ENCODE results near the gene MAT2A.

GRCh38 chr2:85557130-85557529 is 18.2 kb downstream of the MAT2A start:
- TF ChIP-seq ZFP3 (CRISPR knock-in tag; IDR thresholded peaks at IDR 0.05), result no peak
- no peak for TF ChIP-seq ARNTL (CRISPR knock-in tag; IDR thresholded peaks at IDR 0.05; ENCODE audit: borderline replicate concordance, low read depth)
- TF ChIP-seq OSR1 (CRISPR knock-in tag; IDR thresholded peaks at IDR 0.05), result no peak
- TF ChIP-seq, protein P1, sequence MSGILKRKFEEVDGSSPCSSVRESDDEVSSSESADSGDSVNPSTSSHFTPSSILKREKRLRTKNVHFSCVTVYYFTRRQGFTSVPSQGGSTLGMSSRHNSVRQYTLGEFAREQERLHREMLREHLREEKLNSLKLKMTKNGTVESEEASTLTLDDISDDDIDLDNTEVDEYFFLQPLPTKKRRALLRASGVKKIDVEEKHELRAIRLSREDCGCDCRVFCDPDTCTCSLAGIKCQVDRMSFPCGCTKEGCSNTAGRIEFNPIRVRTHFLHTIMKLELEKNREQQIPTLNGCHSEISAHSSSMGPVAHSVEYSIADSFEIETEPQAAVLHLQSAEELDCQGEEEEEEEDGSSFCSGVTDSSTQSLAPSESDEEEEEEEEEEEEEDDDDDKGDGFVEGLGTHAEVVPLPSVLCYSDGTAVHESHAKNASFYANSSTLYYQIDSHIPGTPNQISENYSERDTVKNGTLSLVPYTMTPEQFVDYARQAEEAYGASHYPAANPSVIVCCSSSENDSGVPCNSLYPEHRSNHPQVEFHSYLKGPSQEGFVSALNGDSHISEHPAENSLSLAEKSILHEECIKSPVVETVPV (CRISPR knock-in tag; IDR thresholded peaks at IDR 0.05), result no peak
- no peak for TF ChIP-seq ZC3H10 (CRISPR knock-in tag; IDR thresholded peaks at IDR 0.05)
- TF ChIP-seq TOX (CRISPR knock-in tag; IDR thresholded peaks at IDR 0.05; ENCODE audit: borderline replicate concordance), result no peak
- no peak for TF ChIP-seq CREB5 (CRISPR knock-in tag; IDR thresholded peaks at IDR 0.05; ENCODE audit: low read depth)
- TF ChIP-seq, protein P2, sequence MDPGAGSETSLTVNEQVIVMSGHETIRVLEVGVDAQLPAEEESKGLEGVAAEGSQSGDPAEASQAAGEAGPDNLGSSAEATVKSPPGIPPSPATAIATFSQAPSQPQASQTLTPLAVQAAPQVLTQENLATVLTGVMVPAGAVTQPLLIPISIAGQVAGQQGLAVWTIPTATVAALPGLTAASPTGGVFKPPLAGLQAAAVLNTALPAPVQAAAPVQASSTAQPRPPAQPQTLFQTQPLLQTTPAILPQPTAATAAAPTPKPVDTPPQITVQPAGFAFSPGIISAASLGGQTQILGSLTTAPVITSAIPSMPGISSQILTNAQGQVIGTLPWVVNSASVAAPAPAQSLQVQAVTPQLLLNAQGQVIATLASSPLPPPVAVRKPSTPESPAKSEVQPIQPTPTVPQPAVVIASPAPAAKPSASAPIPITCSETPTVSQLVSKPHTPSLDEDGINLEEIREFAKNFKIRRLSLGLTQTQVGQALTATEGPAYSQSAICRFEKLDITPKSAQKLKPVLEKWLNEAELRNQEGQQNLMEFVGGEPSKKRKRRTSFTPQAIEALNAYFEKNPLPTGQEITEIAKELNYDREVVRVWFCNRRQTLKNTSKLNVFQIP (CRISPR knock-in tag; IDR thresholded peaks at IDR 0.05; ENCODE audit: borderline replicate concordance, low read depth), result no peak
- no peak for TF ChIP-seq PATZ1 (CRISPR knock-in tag; IDR thresholded peaks at IDR 0.05; ENCODE audit: borderline replicate concordance)
- TF ChIP-seq GLIS3 (CRISPR knock-in tag; IDR thresholded peaks at IDR 0.05), result no peak
- no peak for TF ChIP-seq SNAI2 (CRISPR knock-in tag; IDR thresholded peaks at IDR 0.05)
- TF ChIP-seq ZFP30 (CRISPR knock-in tag; IDR thresholded peaks at IDR 0.05), result no peak
- no peak for TF ChIP-seq PPARA (CRISPR knock-in tag; IDR thresholded peaks at IDR 0.05; ENCODE audit: borderline replicate concordance)

Data from SK-N-SH treated with all-trans-retinoic acid at 6 μM for 48 hours (cell line).